Measurements from ENCODE around the gene RAP1GAP. TPM values are rescaled to one million over a fixed set of nuclear protein-coding genes. Genes with fewer than 3 reads are reported as not detected.
A peak's percentile ranks its signal among the peaks of the same experiment; 100 is the strongest.

RAP1GAP gene
- total and polyA plus RNA-seq, 2 of the 13 experiments (the other 11 are each of a cell fraction or from before 2014, with no cell fraction given), result 11.9 to 37.5 TPM

DNA sequence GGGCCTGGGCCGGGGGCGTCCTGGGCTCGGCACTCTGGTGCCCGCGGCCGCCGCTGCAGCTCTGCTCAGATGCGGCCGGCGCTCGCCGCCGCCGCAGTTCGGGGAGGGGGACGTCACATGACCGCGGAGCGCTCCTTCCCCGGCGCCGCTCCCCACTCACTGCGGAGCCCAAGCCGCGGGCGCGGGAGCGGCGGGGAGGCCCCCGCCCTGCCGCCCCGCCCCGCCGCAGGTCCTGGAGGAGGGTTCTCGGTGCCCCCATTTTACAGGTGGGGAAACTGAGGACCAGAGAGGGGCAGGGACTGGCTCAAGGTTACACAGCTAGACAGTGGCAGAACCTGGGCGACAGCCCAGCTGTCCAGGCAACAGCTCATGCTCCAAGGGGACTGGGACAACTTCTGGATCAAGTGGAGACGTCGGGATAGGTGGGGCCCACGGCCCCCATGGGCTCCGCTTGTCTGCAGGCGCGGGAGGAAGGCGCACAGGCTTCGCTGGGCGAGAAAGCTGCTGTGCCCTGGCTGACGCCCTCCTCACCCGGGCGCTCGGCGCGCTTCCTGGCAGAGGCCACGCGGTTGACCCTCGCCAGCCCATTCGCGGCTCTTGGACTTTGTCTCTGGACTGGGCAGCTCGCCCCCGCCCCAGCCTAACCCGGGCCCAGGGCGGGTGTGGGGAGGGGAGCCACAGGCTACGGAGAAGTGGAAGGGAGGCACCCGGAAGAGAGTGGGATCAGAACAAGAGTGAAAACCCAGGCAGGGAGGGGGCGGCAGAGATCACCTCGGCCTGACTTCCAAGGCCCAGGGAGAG, at the start of gene RAP1GAP (continued):
- peak; percentile 35; the same call in 1 of the 2 replicates for TF ChIP-seq ZNF713 (CRISPR knock-in tag; IDR thresholded peaks at IDR 0.05)
- no peak for TF ChIP-seq HNF1A (IDR thresholded peaks at IDR 0.05; ENCODE audit: low read depth)
- TF ChIP-seq HNF1A (CRISPR knock-in tag; IDR thresholded peaks at IDR 0.05; ENCODE audit: borderline replicate concordance), result peak; percentile 62; the same call in 1 of the 2 replicates
- TF ChIP-seq ATF1 (CRISPR knock-in tag; IDR thresholded peaks at IDR 0.05), result no peak
- TF ChIP-seq, protein P1, sequence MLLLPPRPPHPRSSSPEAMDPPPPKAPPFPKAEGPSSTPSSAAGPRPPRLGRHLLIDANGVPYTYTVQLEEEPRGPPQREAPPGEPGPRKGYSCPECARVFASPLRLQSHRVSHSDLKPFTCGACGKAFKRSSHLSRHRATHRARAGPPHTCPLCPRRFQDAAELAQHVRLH (CRISPR knock-in tag; IDR thresholded peaks at IDR 0.05; ENCODE audit: borderline replicate concordance, low read depth), result peak; percentile 95
- TF ChIP-seq WIZ (CRISPR knock-in tag; IDR thresholded peaks at IDR 0.05), result peak; percentile 78; the same call in 1 of the 2 replicates
- no peak for TF ChIP-seq IKZF1 (IDR thresholded peaks at IDR 0.05)
- peak; percentile 94 for TF ChIP-seq ELF1 (CRISPR knock-in tag; IDR thresholded peaks at IDR 0.05)
- TF ChIP-seq MAZ (IDR thresholded peaks at IDR 0.05; ENCODE audit: borderline replicate concordance, low read depth, low read length), result peak; percentile 94
- TF ChIP-seq MAZ (CRISPR knock-in tag; IDR thresholded peaks at IDR 0.05; ENCODE audit: low read depth), result peak; percentile 91
- no peak for TF ChIP-seq CBX2 (IDR thresholded peaks at IDR 0.05; ENCODE audit: low read depth, low read length)
- no peak for TF ChIP-seq CBX2 (CRISPR knock-in tag; IDR thresholded peaks at IDR 0.05; ENCODE audit: low read depth)
- TF ChIP-seq RORA (CRISPR knock-in tag; IDR thresholded peaks at IDR 0.05), result no peak
- TF ChIP-seq TEAD2 (CRISPR knock-in tag; IDR thresholded peaks at IDR 0.05), result no peak
- TF ChIP-seq SNAI1 (CRISPR knock-in tag; IDR thresholded peaks at IDR 0.05; ENCODE audit: borderline replicate concordance), result peak; percentile 73; the same call in 1 of the 2 replicates
- TF ChIP-seq PHB2 (IDR thresholded peaks at IDR 0.05; ENCODE audit: partially characterized antibody), result no peak
- TF ChIP-seq YEATS2 (CRISPR knock-in tag; IDR thresholded peaks at IDR 0.05; ENCODE audit: borderline replicate concordance), result peak; percentile 77; the same call in 1 of the 2 replicates
- TF ChIP-seq KLF11 (CRISPR knock-in tag; IDR thresholded peaks at IDR 0.05), result peak; percentile 39; the same call in 1 of the 2 replicates
- 0 out of 2 replicates have a peak, but pooled peaks have one; percentile 54 for TF ChIP-seq PRDM15 (CRISPR knock-in tag; IDR thresholded peaks at IDR 0.05)
- no peak for TF ChIP-seq TBP (CRISPR knock-in tag; IDR thresholded peaks at IDR 0.05)
- TF ChIP-seq ZNF570 (CRISPR knock-in tag; IDR thresholded peaks at IDR 0.05; ENCODE audit: borderline replicate concordance), result no peak
- no peak; the same call in 1 of the 2 replicates for TF ChIP-seq HOXD1 (CRISPR knock-in tag; IDR thresholded peaks at IDR 0.05)
- peak; percentile 96 for TF ChIP-seq ZNF629 (CRISPR knock-in tag; conservative IDR thresholded peaks at IDR 0.05)
- TF ChIP-seq ZNF253 (CRISPR knock-in tag; IDR thresholded peaks at IDR 0.05; ENCODE audit: borderline replicate concordance), result peak; percentile 79; the same call in 1 of the 2 replicates

Data from HepG2 (cell line).